Measurements from ENCODE around the gene AGAP2.
A peak's percentile ranks its signal among the peaks of the same experiment; 100 is the strongest.

AGAP2 gene

DNA sequence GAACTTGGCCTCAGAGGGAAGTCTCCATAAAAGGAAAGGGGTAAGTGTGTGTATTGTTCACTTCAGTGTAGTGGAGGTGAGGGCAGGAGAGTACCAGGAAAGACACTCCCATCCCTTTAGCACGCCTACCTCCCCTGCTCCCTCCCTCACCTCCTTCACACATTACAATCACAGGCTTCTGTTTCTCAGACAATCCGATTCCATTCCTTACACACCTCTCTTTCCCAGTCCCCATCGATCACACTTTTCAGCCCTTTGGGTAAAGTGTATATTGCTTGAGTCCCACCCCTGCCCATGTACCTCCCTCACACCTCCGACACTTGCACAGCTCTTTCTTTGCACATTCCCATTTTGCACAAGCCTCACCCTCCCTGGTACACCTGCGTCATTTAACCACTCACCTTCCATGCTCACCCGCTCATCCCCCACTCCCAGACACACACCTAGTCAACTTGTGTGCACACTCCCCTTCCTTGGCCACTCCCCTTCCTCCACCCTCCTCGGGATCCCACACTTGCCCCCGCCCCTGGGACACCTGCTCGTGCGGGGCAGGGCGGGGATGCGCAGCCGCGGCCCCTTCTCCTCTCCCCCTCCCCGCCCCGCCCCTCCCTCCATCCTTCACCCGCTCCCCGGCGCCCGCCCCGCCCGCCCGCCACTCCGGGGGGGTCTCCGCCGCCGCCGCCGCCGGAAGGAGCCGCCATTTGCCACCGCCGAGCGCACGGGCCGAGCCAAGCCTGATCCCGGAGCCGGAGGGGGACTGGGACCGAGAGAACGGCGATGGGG is 16.1 kb upstream of the AGAP2 start, which contains the start of gene MARCHF9:
TSS of gene MARCHF9 (plus strand) at position 693 of the 783 bp plus-strand sequence. CDS start 426 bp downstream, outside the sequence.
- DNase-seq: peak in 31 of 56 donors; percentile 8 to 72 (median 40)

DNA sequence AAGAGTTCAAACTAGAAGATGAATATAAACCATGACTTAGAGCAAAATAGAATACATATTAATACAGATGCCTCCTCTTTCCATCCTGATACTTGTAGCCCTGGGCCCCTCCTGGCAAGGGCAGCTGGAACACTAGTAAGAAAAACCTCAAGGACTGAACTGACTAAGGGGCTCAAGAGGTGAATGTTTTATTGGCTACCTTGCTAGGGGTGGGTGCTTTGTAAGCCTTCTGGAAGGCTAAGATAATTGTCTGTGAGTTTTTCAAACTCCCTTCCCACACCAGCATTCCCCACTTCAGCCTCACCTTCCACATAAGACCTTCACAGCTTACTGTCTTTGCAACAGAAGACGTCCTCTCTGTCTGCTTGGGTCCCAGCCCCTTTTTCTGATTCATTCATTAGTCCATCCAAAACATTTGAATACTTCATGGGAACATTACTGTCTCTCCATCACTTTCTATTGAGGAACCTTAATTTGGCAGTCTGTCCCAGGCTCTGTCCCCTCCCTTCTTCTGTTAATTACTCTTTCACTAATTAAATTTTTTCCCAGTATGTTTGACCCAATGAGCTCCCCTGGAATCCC is 15.3 kb upstream of the AGAP2 start:
- no peak for DNase-seq

DNA sequence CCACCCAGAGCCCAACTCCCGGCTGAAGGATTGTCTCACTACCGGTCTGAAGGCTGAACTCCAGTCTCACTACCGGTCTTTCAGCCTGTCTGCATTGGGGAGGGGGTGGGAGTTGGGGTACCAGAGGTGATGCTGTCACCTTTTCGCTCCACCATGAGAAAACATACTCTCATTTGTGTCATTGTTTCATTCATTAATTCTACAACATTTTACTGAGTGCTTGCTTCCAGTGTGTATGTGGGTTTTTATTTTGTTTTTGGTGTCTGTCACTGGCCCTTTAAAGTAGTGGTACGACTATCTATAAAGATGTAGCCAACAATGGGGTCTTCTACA is 14.1 kb upstream of the AGAP2 start:
- no peak for DNase-seq

DNA sequence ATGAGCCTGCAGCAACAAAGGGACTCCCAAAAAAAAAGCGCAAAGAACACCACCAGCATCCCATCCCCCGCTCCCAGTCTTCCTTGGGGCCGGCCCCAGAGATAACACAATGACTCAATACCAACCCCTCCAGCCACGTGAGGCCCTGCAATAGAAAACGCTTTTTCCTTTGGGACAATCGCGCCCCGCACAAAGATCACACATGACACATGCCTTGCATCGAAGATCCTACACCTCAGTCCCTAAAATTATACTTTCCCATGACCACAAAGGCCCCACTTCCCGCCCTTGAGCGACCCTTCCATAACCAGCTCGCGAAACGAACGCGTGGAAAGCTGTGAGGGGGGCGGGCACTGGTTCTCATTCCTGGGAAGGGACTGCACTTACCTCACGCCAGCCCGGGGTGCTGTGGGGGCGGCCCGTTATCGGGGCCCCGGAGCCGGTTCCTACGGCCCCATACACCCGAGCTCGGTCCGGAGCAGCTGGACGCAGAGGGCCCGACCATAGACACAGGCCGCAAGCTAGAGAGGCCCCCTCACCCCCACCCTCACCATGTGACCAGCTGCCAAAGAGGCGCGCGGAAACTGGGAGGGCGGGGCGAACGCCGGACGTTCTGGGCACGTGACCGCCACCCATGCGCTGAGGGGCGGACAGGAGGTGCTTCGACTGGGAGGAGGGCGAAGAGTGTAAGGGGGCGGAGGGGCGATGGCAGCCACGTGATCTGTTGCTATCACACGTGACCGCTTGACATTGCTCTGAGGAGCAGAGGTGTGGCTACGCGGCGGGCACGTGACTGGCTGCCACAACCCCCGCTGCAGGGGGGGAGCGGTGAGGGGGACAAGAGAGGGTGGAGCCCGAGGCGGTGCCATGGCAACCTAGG is 13.5 kb upstream of the AGAP2 start, which contains the start of gene CDK4:
TSS of gene CDK4 (minus strand) at position 523 of the 880 bp plus-strand sequence. CDS start 593 bp downstream, outside the sequence.
- peak; percentile 94 to 100 (median 100) for DNase-seq

DNA sequence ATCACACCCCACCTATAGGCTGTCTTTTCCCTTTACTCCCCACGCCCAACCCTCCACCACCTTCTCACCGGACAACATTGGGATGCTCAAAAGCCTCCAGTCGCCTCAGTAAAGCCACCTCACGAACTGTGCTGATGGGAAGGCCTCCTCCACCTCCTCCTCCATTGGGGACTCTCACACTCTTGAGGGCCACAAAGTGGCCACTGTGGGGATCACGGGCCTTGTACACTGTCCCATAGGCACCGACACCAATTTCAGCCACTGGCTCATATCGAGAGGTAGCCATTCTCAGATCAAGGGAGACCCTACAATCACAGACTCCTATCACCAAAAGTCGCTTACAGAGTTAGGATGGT is 12.9 kb upstream of the AGAP2 start:
- no peak for DNase-seq

GRCh38 chr12:57750561-57751431 is 12.3 kb upstream of the AGAP2 start:
- no peak for DNase-seq

DNA sequence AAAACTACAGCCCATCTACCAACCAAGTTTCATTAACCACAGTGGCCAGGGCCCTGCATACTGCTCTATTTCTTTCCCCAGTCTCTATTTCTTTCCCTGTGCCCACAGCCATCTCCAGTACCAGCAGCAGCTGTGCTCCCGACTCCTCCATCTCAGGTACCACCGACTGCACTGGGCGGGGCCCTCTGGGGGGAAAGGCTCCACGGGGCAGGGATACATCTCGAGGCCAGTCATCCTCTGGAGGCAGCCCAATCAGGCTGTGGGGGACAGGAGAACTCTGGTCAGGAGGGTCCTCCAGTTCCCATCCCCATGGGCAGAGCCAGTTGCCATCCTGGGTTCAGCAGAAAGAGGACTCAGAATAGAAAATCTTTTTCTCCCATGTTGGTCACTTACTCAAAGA is 10.5 kb upstream of the AGAP2 start:
- DNase-seq: no peak

DNA sequence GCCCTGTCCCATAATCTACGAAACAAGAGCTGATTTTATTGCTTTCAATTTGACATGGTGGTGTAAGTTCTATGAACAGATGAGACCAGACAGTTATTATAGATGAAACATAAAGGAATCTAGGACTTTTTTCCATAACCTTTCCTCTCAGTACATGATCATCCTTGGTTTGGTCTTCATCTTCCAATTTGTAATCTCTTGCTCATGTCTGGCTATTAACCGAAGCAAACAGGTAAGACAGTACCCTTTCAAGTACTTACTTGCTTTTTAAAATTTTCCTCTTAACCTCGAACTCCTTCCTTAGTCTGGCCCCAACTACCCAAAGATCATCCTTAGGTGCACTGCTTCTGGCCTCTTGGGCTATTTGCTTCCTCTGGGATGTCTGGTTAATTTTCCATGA is 7.5 kb upstream of the AGAP2 start:
- DNase-seq: no peak

DNA sequence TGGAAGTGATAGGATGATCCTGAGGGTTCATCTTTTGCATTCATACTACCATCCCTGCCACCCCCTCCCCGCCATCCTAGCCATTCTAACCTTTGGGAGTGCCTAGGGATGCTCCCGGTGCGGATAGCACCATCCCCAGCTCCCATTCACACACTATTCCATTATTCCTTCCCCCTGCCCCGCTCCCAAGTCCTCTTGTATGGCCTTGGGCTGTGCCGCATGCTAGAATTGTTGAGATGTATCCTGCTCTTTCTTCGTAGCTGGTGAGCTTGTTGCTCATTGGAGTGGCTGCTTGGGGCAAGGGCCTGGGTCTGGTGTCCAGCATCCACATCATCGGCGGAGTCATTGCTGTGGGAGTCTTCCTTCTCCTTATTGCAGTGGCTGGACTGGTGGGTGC is 6.9 kb upstream of the AGAP2 start:
- no peak for DNase-seq

DNA sequence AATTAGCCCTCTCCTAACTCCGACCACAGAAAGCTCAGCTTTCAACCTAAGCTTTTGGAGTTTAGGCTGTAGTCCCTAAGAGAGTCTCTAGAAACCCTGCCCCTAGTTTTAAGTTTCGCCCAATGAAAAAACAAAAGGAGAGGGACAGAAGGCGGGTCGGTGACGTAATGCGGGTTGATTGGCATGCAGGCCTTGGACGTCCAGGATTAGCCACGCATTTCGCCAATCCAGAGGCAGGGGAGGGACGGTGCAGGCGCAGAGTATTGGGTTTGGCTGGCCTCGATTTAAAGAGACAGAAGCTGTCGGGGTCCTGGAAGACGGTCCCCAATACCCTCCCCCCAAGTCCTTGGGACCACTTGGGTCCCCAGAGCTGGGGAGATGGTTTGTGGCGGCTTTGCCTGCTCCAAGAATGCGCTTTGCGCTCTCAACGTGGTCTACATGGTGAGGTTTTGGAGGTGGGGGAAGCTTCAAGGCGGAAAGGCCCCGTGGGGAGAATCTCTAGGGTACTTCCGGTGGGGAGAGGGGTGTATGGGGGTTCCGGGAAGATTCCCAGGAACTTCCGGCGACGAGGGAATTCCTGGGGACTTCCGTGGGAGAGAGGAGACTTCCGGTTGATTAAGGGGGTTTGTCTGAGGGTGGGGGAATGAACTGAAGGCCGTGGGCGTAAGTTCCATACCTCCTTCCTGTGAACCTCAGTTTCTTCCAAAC is 6.4 kb upstream of the AGAP2 start, which contains the start of gene TSPAN31:
TSS of gene TSPAN31 (plus strand) at position 263 of the 708 bp plus-strand sequence. CDS start at position 379, 116 bp downstream.
- DNase-seq: peak; percentile 60 to 99 (median 94)

DNA sequence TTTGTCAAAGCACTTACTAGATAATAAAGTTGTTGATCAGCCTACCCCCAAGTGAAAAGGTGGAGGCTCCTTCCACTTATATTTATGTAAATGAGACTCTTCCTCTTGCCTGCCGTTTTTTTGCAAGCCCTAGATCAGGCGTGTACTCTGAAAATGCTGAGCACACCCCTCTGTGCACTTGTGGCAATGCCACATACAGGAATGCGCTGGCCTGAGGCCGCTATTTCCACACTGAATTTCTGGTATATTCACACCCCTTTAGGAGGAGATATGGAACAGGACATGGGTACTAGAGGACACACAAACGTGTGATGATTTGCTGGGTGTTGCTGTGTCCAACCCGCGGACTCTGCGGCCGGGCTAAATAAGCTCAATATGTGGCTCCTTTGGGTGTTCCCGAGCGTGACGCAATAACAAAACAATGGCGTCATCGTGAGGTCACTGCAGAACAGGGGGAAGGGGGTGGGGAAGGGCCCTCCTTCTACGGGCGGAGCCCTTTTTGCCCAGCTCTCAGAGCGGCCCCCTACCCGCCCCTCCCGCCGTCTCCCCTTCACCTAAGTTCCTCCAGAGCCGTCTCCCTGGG is 5.7 kb upstream of the AGAP2 start:
- peak in 24 of 56 donors; percentile 33 to 92 (median 70) for DNase-seq

DNA sequence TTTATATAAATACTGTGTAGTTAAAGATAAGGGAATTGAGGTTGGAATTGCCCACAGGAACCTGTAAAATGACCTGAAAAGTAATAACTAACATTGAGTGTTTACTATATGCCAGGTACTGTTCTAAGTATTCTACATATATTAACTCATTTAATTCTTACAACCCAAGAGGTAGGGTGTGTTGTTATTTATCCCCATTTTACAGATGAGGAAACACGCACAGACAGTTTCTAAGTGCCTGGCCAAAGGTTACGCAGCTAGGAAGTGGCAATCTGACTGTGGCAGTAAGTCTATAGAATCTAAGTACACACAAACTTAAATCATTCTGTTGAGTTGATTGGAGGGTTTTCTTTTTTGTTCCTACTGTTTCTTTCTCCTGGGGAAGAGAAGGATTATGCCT is 5.2 kb upstream of the AGAP2 start:
- no peak for DNase-seq

DNA sequence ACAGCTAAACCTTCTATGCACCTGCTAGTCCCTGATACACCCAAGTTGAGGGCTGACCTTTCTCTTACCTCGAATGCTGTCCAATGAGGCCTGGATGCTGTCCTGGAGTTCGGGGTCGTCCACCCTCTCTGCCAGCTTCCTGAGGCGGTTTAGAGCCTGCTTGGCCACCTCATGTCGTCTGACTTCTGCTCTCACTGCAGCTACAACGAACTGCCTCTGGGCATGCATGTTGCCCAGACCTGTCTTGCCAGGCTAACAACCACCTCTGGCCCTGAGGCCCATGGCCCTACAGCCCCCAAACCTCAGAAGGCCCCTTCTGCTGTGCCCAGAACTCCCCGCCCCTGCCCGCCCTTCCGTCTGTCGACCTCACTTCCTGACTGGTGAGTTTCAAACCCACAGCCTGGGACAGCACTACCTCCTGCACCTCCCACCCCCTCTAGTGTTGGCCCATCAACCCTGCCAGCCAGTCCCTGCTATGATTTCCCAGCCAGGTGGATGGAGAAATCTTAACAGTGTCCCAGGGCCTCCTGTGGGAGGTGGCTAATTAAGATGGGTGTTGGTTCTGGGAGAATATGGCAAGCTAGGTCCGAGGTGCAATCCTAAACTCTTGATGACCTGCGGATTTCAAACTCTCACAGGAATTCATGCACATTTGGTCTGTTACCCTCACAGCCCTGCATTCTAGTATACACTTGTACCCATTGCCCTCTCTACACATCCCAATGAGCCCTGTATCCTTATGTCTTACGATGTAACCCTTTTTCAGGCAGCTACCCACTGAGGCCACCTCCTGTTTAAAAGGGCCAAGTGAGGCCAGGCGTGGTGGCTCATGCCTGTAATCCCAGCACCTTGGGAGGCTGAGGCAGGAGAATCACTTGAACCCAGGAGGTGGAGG is 3.5 kb upstream of the AGAP2 start:
- DNase-seq: no peak

GRCh38 chr12:57741413-57741789 is 2.9 kb upstream of the AGAP2 start:
- DNase-seq: no peak

GRCh38 chr12:57740656-57741412 is 2.3 kb upstream of the AGAP2 start:
- peak in 20 of 56 donors; percentile 12 to 55 (median 28) for DNase-seq

- peak in 2 of 56 donors; percentile 14 to 16 for DNase-seq
Observed at GRCh38 chr12:57739914-57740538, 1.5 kb upstream of the AGAP2 start.

DNA sequence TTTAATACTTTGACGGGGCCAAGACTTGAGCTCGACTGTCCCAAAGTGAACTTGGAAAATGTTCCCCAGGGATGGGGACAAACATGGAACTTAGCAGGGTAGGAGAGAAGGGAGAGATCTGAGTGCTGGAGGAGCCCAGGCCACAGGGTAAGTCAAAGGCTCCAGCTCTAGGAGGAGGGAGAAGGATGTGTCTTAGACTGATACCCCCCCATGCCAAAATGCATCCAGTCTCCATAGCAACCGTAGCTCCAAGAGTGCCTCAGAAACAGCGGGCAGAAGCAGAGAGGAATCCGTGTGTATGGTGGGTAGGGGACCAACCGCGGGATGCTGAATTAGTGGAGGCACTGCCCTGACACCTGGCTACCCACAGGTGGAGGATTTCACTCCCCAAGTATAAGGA is 845 bp upstream of the AGAP2 start:
- DNase-seq: no peak

All from amygdala (tissue), 56 donors.